ENCODE results near the gene REC8. TPM values are rescaled to one million over a fixed set of nuclear protein-coding genes. Genes with fewer than 3 reads are reported as not detected.

The REC8 gene
- total and polyA plus RNA-seq, 2 of the 13 experiments (the other 11 are each of a cell fraction or from before 2014, with no cell fraction given): 3.4 to 14.7 TPM

- peak; percentile 87; the same call in 1 of the 2 replicates for TF ChIP-seq REXO4 (CRISPR knock-in tag; IDR thresholded peaks at IDR 0.05; ENCODE audit: borderline replicate concordance)
- no peak; the same call in 1 of the 2 replicates for TF ChIP-seq ZNF101 (CRISPR knock-in tag; IDR thresholded peaks at IDR 0.05; ENCODE audit: borderline replicate concordance, low read depth)
- peak; percentile 97 for TF ChIP-seq DRAP1 (CRISPR knock-in tag; IDR thresholded peaks at IDR 0.05)
- no peak for TF ChIP-seq NFE2L2 (IDR thresholded peaks at IDR 0.05; ENCODE audit: low read length)
- no peak for TF ChIP-seq ZBTB34 (CRISPR knock-in tag; IDR thresholded peaks at IDR 0.05)
- TF ChIP-seq CBX1 (IDR thresholded peaks at IDR 0.05; ENCODE audit: low read depth): peak; percentile 15
- no peak for TF ChIP-seq ZNF564 (CRISPR knock-in tag; IDR thresholded peaks at IDR 0.05)
- TF ChIP-seq KDM3A (CRISPR knock-in tag; IDR thresholded peaks at IDR 0.05; ENCODE audit: low read depth): no peak
- no peak for TF ChIP-seq ZNF382 (CRISPR knock-in tag; IDR thresholded peaks at IDR 0.05; ENCODE audit: borderline replicate concordance)
- no peak for TF ChIP-seq RNF219 (CRISPR knock-in tag; IDR thresholded peaks at IDR 0.05)
- TF ChIP-seq FOXA1 (IDR thresholded peaks at IDR 0.05): no peak
- TF ChIP-seq FOXA1 (CRISPR knock-in tag; IDR thresholded peaks at IDR 0.05): no peak
- TF ChIP-seq SMAD1 (CRISPR knock-in tag; IDR thresholded peaks at IDR 0.05; ENCODE audit: borderline replicate concordance, low read depth): peak; percentile 26; the same call in 1 of the 2 replicates
- TF ChIP-seq CHD2 (IDR thresholded peaks at IDR 0.05; ENCODE audit: low read depth, low read length): no peak
- no peak; the same call in 1 of the 2 replicates for TF ChIP-seq ZNF326 (CRISPR knock-in tag; IDR thresholded peaks at IDR 0.05; ENCODE audit: borderline replicate concordance)
- peak in 1 of 2 experiments; percentile 72; a peak in 1 of 4 replicates for TF ChIP-seq KLF16 (CRISPR knock-in tag; IDR thresholded peaks at IDR 0.05)
- TF ChIP-seq NFRKB (IDR thresholded peaks at IDR 0.05): no peak
- TF ChIP-seq ZIK1 (CRISPR knock-in tag; IDR thresholded peaks at IDR 0.05; ENCODE audit: borderline replicate concordance, low read depth): peak; percentile 57; the same call in 1 of the 2 replicates
- no peak for TF ChIP-seq MAFG (CRISPR knock-in tag; IDR thresholded peaks at IDR 0.05)
- no peak for TF ChIP-seq EHMT2 (IDR thresholded peaks at IDR 0.05; ENCODE audit: borderline replicate concordance, low read depth, low read length)
- TF ChIP-seq SIX1 (CRISPR knock-in tag; IDR thresholded peaks at IDR 0.05; ENCODE audit: borderline replicate concordance): peak; percentile 52; the same call in 1 of the 2 replicates
- TF ChIP-seq HDAC2 (CRISPR knock-in tag; IDR thresholded peaks at IDR 0.05): no peak; the same call in 1 of the 2 replicates
- peak; percentile 69 for TF ChIP-seq SKI (IDR thresholded peaks at IDR 0.05; ENCODE audit: partially characterized antibody)
- peak; percentile 16; the same call in 1 of the 2 replicates for TF ChIP-seq PPARG (CRISPR knock-in tag; conservative IDR thresholded peaks at IDR 0.05)
- peak; percentile 25; the same call in 1 of the 2 replicates for TF ChIP-seq ZBTB37 (CRISPR knock-in tag; IDR thresholded peaks at IDR 0.05)
- TF ChIP-seq ZNF138 (CRISPR knock-in tag; IDR thresholded peaks at IDR 0.05; ENCODE audit: low read depth): peak; percentile 63; the same call in 1 of the 2 replicates
These were observed 24.7 kb upstream of the REC8 start, which contains the start of gene RNF31 (continued) for GRCh38 chr14:24146978-24147760.

Data from HepG2 (cell line).